ENCODE results near the gene CGB5.

Gene CGB5

DNA sequence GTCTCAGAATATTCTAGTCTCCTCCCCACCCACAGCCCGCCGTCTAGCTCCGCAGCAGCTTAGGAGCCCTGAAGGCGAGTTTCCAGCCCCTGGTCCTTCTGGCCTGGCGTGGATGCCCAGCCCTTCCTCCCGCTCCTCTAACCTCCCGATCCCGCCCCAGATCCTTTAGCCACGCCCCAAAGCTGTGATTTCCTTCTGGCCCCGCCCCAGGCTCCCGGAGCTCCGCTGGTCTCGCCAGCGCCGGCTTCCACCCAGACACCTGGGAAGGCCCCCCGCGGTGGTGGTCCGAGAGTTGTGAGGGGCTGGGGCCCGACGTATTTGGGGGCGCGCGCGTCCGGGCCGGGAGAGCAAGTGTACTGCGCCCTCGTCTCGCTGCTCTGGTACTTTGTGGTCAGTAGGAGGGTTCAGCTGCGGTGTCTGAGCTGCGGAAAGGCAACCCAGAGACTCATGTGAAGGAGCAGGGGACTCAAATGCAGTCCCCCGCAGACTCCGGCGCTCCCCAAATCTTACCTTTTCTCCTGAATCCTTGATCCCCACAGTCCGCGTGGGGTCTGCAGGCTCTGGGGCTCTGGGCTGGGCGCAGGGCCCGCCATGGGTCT, 14.1 kb downstream of the CGB5 start, which contains the start of gene CGB7:
TSS of gene CGB7 (minus strand) at position 114 of the 599 bp plus-strand sequence. CDS start 2,374 bp downstream, outside the sequence.
- peak; percentile 26 for DNase-seq (ENCODE audit: low spot score)

DNA sequence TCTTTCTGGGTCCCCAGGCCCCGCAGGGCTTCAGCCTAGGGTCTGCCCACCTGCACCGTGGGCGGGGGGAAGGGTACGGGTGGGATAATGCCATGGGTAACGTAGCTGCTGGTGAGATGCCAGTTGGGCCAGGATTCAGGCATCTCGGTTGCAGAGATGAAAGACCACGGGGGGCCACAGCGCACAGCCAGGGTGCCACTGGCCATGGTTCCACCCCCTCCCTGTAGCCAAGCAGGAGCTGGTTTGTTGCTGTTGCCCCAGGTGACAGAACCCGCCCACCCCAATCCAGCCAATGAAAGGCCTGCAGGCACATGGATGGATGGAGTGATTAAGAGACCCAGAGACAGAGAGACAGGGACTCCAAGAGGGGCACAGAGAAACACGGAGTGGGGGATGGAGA, 14.9 kb downstream of the CGB5 start:
- DNase-seq (ENCODE audit: low spot score): no peak

DNA sequence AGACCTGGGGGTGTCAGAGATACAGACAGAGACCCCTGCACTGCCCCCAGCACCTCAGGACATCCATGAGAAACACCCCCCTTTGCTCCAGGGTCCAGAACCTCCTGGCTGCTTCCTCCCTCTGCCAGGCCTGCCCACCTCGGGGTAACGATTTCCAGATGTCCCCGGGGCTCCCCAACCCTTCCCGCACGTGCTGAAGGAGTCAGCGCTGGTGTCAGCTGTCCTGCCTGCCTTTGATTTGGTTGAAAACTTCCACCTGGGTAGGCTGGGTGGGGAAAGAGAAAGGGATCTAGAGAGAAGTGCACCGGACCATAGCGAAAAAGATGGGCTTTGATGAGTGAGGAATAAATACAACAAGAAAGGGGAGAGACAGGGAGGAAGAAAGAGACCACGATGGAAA, 15.4 kb downstream of the CGB5 start:
- no peak for DNase-seq (ENCODE audit: low spot score)

DNA sequence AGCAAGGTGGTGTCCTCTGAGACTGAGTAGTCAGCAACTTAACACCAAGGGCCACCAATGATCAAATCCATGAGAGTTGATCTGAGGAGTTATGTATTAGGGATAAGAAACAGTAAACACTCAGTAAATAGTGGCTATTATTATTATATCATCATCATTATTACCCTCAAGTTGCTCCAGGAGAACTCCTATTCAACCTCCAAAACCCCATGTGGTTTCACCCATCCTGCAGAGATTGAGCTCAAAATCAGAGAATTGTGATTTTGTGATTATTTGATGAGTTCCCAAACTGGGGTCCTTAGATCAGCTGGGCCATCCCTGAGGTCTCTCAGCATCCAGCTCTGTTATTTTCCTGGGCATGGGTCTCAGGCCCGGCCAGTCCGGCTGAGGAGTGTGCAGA, 17.4 kb downstream of the CGB5 start:
- no peak for DNase-seq (ENCODE audit: low spot score)

DNA sequence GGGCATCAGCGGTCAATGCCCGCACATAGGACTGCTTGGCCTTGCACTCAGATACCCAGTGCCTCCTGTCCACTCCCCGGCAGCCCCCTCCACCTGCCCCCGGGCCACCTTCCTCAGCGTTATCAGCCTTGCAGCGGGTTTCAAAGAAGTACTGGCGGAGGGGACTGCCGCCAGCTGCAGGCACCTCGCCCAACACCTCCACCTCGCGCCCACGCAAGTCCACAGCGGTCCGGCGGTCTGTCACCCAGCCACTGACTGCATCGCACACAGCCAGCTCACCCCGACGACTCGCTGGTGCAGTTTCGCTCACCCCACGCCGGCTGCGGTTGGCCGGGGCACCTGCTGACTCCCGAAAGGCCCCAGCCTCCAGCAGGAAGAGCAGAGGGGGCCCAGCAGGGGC, 17.8 kb downstream of the CGB5 start:
- DNase-seq (ENCODE audit: low spot score): no peak

DNA sequence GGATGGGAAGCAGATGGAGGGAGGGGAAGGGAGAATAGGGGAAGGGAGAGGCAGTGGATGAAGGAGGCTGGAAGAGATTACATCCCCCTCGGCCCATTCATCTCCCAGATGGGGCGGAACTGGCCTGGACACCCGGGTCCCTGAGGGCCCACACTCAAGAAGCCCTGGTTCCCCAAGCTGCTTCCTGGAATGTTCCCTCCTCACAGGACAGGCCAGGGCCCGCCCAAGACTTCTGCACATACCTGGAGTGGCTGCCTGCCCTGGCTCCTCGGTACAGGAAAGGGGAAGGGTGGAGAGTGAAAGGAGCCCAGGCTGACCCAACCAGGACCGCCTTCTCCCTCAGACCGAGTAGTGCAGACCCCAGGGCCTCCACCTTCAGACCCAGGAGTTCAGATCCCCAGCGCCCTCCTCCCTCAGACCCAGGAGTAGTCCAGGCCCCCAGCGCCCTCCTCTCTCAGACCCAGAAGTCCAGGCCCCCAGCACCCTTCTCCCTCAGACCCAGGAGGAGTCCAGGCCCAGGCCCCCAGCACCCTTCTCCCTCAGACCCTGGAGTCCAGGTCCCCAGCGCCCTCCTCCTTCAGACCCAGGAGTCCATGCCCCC, 20.5 kb downstream of the CGB5 start:
- no peak for DNase-seq (ENCODE audit: low spot score)

DNA sequence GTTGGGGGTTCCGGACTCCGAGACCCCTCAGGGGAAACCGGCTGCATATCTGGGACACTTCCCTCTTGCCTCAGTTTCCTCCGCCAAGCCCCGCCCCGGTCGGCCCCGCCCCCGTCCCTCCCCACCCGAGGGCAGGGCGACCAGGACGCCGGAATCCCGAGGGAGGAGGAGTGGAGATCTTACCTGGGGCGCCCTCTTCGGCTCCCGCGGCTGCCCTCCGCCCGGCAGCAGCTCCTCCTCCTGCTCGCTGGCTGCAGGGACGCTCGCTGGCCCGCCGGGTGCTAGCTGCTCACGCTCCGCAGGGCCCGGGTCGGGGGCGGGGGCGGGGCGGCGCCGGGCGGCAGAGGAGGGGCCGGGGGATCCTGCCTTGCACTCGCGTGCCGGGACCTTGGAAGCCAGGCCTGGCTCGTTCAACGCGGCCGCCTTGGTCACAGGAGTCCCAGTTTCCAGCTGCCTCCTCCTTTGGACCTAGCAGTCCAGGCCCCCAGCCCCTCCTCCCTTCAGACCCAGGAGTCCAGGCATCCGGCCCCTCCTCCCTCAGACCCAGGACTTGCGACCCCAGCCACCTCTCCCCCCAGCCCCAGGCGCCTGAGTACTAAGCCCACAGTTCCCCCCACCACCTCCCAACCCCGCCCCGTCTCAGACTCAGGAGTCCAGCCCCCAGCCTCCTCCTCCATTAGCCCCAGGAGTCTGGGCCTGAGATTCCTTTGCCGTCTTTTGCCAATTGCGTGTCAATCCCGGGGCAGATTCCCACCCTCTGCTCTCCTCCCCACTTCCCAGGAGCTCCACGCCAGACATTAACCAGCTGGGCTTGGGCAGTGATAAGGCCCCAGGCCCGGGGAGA, 21.3 kb downstream of the CGB5 start, which contains the start of gene NTF4:
TSS of gene NTF4 (minus strand) at position 51 of the 844 bp plus-strand sequence. CDS start 2,821 bp downstream, outside the sequence.
- peak; percentile 56 for DNase-seq (ENCODE audit: low spot score)

DNA sequence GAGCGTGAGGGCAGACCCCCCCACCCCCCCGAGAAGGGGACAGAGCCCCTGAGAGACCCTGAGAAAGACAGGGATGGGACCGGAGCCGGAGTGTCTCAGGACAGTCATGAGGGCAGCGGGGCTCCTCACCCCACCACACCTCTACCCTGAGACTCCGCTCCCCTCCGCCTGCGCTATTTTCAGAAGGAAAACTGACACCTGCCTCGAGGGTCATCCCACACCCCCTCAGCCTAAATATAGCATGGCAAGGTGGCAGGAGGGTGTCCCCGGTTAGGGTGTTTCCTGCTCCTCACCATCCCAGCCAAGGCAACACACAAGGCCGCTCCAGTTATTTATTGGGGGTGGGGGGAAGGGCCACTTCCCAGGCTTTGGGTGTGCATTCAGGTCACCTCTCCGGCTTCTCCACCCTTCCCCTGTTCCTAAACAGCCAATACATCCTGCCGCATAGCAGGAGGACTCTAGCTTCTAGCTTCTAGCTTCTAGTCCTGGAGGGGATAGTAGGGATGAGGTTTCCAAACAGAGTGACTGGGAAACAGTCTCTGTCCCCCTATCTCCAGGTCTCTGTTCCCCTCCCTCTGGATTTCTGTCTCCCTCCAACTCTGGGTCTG, 22.4 kb downstream of the CGB5 start:
- DNase-seq (ENCODE audit: low spot score): no peak

DNA sequence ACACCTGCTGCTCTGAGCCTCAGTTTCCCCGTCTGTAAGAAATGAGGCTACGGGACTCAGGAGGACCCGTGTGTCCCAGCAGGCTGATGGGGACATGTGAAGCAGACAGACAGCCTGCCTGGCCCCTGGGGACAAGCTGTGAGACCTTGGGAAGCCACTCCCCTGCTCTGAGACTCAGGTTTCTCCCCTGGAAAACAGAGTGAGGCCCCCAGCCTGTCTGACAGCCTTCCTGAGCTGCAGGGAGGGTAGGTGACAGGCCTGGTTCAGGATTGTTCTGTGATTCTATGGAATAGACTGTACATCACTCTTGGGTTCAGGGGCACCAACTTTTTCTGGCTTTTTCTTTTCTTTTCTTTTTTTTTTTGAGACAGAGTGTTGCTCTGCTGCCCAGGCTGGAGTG, 23.9 kb downstream of the CGB5 start:
- no peak for DNase-seq (ENCODE audit: low spot score)

DNA sequence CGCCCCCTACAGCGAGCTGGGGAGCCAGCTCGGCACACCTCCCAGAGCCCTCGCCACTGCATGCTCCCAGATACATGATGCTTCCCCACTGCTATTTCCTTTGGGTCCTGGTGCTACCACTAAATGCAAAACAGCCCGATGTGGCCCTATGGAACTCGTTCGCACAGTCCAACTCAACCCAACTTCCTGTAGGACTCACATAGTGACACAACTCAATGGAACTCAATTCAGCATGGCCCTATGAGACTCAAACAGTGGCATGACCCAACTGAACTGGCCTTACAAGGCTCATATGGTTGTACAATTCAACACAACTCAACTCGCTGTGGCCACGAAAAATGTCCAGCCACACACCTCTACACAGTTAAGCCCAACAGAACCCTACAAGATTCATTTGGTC, 25.4 kb downstream of the CGB5 start:
- DNase-seq (ENCODE audit: low spot score): no peak

DNA sequence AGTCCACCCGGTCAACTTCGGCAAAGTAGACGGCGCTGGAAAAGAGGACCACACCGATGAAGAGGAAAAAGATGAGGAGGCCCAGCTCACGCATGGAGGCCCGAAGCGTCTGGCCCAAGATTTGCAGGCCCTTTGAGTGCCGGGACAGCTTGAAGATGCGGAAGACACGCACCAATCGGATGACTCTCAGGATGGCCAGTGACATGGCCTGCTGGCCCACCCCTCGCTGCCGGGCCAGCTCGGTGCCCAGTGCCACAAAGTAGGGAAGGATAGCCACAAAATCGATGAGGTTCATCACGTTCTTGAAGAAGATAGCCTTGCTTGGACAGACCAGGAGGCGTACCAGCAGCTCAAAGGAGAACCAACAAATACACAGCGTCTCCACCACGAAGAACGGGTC, 26.8 kb downstream of the CGB5 start:
- DNase-seq (ENCODE audit: low spot score): no peak

DNA sequence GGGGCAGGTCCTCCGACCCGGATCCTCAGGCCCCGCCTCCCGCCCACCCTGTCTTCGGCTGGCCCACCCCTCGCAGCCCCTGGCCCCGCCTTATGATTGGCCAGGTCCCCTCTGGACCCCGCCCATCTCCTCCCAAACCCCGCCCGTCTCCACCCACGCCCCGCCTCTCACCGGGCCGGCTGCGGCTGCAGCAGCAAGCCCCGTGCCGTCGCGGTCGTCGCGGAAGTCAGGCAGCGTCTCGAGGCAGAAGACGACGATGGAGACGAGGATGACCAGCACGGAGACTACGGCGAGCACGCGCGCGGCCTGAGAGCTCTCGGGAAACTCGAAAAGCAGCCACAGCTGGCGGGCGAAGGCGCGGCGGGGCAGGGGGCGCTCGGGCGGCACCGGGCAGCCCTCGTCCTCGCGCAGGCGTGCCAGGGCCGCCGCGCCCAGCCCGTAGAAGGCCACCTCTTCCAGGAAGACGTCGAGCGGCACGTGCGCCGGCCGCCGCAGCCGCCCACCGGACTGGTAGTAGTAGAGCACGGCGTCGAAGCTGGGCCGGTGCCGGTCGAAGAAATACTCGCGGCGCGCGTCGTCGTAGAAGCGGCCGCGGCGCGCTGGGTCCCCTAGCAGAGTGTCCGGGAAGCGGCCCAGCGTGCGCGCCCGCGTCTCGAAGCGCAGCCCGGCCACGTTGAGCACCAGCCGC, 28.4 kb downstream of the CGB5 start:
- DNase-seq (ENCODE audit: low spot score): no peak

DNA sequence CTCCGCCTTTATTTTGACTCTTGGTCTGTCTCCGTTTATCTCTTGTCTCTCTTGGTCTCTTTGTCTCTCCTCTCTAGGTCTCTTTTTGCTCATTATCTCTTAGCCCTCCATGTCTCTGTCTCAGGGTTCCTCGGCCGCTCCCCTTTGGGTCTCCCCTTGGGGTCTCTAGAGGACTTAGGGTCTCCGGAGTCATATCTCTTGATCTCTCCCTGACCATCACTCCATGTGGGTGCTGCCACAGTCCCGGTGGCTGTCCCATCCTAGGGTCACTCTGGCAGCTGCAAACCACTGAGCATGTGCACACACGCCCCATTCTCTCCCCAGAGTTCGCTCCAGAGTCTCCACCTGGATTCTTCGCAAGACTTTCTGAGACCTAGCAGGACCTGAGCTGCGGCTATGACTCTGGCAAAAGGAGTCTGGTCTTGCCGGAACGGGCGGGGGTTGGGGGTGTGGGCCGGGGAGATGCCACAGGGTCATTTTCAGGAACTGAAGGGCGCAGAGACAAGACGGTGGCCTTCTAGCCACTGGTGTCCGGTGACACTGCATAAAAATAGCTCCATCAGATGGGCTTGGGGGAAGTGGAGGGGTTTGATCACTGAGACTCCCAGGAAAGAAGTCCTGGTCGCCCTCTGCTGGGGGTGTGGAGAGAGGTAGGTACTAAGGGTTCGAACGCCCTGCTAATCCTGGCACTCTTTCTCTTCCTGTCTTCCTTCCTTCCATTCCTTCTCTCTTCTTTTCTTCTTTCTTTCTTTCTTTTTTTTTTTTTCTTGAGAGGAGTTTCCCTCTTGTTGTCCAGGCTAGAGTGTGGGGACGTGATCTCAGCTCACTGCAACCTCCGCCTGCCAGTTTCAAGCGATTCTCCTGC, 30.1 kb downstream of the CGB5 start:
- DNase-seq (ENCODE audit: low spot score): no peak

DNA sequence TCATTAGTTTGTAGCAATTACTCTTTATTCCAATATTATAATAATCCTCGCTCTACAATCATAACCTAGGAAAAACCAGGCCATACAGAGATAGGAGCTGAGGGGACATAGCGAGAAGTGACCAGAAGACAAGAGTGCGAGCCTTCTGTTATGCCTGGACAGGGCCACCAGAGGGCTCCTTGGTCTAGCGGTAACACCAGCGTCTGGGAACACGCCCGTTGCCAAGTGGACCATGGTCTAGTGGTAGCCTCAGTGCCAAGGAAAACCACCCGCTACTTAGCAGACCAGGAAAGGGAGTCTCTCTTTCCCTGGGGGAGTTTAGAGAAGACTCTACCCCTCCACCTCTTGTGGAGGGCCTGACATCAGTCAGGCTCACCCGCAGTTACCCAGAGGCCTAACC, 31.2 kb downstream of the CGB5 start:
- peak; percentile 38 for DNase-seq (ENCODE audit: low spot score)

DNA sequence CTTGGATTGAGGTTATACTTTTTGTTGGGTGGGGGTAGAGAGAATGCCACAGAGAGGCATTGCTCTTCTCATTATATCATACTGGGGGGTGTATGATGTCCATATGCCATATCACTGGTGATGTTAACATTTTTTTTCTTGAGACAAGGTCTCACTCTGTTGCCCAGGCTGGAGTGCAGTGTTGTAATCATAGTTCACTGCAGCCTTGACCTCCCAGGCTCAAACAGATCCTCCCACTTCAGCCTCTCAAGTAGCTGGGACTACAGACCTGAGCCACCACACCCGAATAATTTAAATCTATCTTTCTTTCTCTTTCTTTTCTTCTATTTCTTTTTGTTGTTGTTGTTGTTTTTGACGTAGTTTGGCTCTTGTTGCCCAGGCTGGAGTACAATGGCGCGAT, 36.7 kb downstream of the CGB5 start:
- DNase-seq (ENCODE audit: low spot score): no peak

DNA sequence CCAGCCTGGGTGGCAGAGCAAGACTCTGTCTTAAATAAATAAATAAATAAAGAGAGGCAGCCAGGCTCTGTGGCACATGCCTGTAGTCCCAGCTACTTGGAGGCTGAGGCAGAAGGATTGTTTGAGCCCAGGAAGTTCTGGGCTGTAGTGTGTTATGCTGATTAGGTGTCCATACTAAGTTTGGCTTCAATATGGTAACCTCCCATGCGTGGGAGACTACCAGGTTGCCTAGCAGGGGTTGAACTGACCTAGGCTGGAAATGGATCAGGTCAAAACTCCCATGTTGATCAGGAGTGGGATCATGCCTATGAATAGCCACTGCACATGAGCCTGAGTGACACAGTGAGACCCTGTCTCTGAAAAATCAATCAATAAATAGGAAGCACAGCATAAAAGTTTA, 37.6 kb downstream of the CGB5 start:
- DNase-seq (ENCODE audit: low spot score): no peak

DNA sequence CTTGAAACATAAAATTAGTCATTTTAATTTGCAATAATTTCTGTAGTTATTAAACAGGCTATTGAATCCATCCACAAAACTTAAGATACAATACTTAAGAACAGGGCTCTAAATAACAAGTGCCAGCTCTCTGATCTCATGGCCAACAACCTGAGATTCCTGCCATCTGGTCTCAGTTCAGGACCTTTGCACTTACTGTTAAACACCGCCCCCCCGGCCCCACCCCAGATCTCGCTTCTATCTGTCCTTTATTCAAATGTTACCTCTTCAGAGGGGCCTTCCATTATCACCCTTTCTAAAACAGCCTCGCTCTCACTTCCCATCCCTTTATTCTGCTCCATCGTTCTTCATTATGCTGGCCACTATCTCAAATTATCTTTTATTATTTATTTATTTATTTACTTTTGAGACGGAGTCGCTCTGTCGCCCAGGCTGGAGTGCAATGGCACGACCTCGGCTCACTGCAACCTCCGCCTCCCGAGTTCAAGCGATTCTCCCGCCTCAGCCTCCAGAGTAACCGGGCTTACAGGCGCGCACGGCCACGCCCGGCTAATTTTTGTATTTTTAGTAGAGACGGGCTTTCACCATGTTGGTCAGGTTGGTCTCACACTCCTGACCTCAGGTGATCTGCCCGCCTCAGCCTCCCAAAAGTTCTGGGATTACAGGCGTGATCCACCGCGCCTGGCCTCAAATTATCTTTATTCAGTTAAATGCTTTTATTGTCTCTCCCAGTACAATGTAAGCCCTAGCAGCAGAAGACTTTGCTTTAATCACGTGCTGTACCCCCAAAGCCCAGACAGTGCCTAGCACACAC, 40.8 kb downstream of the CGB5 start:
- DNase-seq (ENCODE audit: low spot score): no peak

DNA sequence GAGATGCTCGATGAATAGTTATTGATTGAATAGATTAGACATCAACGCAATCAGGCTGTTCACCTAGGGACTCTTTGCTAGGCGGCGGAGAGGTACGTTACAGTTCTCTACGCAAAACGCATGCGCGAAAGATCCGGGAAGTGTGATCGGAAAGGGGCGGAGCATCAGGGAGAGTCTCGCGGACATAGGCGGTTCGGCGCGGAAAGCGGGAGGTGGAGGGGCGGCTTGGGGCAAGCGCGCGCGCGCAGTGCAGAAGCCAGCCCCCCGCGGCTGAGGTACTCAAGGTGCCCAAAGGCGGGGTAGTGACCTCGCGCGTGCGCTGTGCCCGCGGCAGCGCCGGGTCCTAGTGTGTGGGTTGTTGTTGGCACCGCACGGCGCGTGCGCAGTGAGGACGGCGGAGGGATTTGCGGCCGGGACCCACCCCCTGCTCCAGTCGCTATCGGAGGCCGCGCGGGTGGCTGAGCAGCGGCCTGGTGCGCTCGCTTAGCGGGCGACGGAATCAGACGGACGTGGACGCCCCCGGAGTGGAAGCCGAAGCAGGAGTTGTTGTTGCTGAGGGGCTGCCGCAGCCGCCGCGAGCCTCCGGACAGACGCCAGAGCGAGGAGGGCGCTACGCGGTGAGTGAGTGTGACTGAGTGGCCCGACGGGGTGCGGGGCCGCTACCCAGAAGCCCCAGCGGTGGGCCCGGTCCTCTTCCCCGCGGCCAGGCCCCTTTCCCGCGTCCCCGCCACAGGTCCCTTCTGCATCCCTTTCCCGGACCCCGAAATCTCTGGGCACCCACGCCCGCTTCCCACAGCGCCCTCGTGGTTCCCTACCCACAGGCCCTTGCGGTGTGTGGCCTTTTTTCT, 41.6 kb downstream of the CGB5 start, which contains the start of gene SNRNP70:
TSS of gene SNRNP70 (plus strand) at position 432 of the 848 bp plus-strand sequence. CDS start 964 bp downstream, outside the sequence.
- DNase-seq (ENCODE audit: low spot score): peak; percentile 100

DNA sequence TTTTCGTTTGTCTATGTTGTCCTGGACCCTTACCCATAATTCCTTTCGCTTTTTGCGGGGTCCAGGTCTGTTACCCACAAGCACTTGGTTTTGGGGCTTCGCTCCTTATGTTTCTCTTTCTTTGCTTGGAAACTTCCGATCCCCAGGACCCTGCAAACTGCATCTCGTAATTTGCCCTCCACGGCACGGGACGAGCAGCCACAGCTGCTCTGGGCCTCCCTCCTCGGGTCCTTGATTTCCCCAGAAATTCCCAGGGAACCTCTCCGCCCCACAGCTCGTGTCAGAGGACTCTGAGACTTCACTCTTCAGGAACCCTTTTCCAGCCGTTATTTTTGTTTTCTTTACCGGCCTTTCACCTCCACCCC, 42.2 kb downstream of the CGB5 start:
- DNase-seq (ENCODE audit: low spot score): no peak

All from LoVo (cell line).